Spleen (tissue), 11 donors: ENCODE data around the gene FTO. TPM values are rescaled to one million over a fixed set of nuclear protein-coding genes. Genes with fewer than 3 reads are reported as not detected.

Experiments used
- DNase-seq: peaks from one replicate; pipeline ENCODE4 v3.0.0-alpha.2; 2020
- H3K27ac ChIP-seq, 8 donors: fragments of 200-600 bp; sonication (generic) in 7 of 8; 1 replicate in 4 of 8; 2 replicates in 4 of 8; pipeline versions ENCODE4 v1.5.0 to v1.8.0; 2016 to 2021; ENCODE audit warnings: inconsistent platforms in 4 of 8, mild to moderate bottlenecking in 4 of 8, moderate library complexity in 1 of 8
- H3K27me3 ChIP-seq, 7 donors: fragments of 200-600 bp; sonication (generic) in 6 of 7; replicated peaks in 1 of 7; 1 replicate in 4 of 7; 2 replicates in 3 of 7; pipeline versions ENCODE4 v1.5.0 to v1.8.0; 2016 to 2021; ENCODE audit warnings: inconsistent platforms in 3 of 7, mild to moderate bottlenecking in 1 of 7
- H3K36me3 ChIP-seq, 6 donors: fragments of 200-600 bp; sonication (generic) in 5 of 6; 1 replicate in 4 of 6; 2 replicates in 2 of 6; pipeline versions ENCODE4 v1.5.0 to v1.8.0; 2016 to 2021; ENCODE audit warnings: inconsistent platforms in 2 of 6
- H3K4me1 ChIP-seq, 6 donors: fragments of 200-600 bp; sonication (generic) in 5 of 6; 1 replicate in 3 of 6; 2 replicates in 3 of 6; pipeline versions ENCODE4 v1.5.0 to v1.8.0; 2016 to 2021; ENCODE audit warnings: inconsistent platforms in 3 of 6
- H3K4me3 ChIP-seq, 8 donors: fragments of 200-600 bp; sonication (generic) in 7 of 8; 1 replicate in 4 of 8; 2 replicates in 4 of 8; pipeline versions ENCODE4 v1.5.0 to v1.8.0; 2016 to 2021; ENCODE audit warnings: inconsistent platforms in 4 of 8, mild to moderate bottlenecking in 4 of 8, moderate library complexity in 2 of 8
- H3K9me3 ChIP-seq, 8 donors: fragments of 200-600 bp; sonication (generic) in 7 of 8; 1 replicate in 4 of 8; 2 replicates in 4 of 8; pipeline versions ENCODE4 v1.5.0 to v1.8.0; 2016 to 2021; ENCODE audit warnings: inconsistent platforms in 4 of 8
- CTCF ChIP-seq, 11 experiments: fragments of 200-600 bp in 7 of 11; fragments of 450-650 bp in 4 of 11; sonication (generic) in 4 of 11; IDR thresholded peaks in 8 of 11; conservative IDR thresholded peaks in 3 of 11; 1 replicate in 7 of 11; 2 replicates in 4 of 11; pipeline versions ENCODE4 v1.4.0 to v1.8.0; 2016 to 2021; ENCODE audit warnings: antibody characterized with exemption in 11 of 11, inconsistent platforms in 4 of 11, mild to moderate bottlenecking in 1 of 11
- POLR2A ChIP-seq, 3 donors: fragments of 450-650 bp; IDR thresholded peaks; one replicate each; pipeline ENCODE4 v1.5.1; 2017; ENCODE audit warnings: antibody characterized with exemption in 3 of 3, mild to moderate bottlenecking in 1 of 3
- POLR2AphosphoS5 ChIP-seq, 3 donors: sonication (generic); formaldehyde crosslinking; IDR thresholded peaks; one replicate each; pipeline ENCODE4 v1.5.1; 2017; ENCODE audit warnings: antibody characterized with exemption in 3 of 3
- WGBS, 5 donors: extraction: QIAGEN DNeasy Blood & Tissue Kit in 3 of 5; methylation state at CpG; one replicate each; pipeline versions ENCODE4 v1.1.5 to v1.1.7; 2013 to 2018; 5-methylcytosine and 5-hydroxymethylcytosine counted together
- intact Hi-C: fragments of 100-400 bp; cut with DNase I; formaldehyde crosslinking; loops from one replicate; pipeline ENCODE4 v1.15.0; 2023; ENCODE audit warnings: low total_unique reads
- polyA plus RNA-seq, 3 donors: library from polyadenylated mRNA; stranded (reverse); fragments of 200-250 nt; gene quantifications; one replicate each; pipeline ENCODE4 v1.2.1, GENCODE V29; 2013
- total RNA-seq, 7 donors: library from RNA; depleted of rRNA in 3 of 7; stranded (reverse); fragments of >200 nt in 3 of 7; fragmentation: NEBNext Ultra II Directional in 4 of 7; extraction: Animal tissue kit (Norgen Biotek cat#: 25700) in 4 of 7; gene quantifications; one replicate each; pipeline versions ENCODE4 v1.1.0 to v1.2.1, GENCODE V29; 2016 to 2021
- donor health status: healthy with polysubstance abuse.
- donor health status: DM: no; HTN: no; CAD: no; lungs with moderate emphysema.
- donor health status: DM: no; HTN: no; CAD: no.
- donor health status: Bipolar disorder and iron deficiency.
- donor health status: healthy.
- donor health status: DM: no; HTN: no; CAD: no.
- donor health status: DM: yes; HTN: yes; CAD: no.

Gene FTO
- total and polyA plus RNA-seq, 10 donors, result 6.8 to 89.8 (median 68.4) TPM

DNA sequence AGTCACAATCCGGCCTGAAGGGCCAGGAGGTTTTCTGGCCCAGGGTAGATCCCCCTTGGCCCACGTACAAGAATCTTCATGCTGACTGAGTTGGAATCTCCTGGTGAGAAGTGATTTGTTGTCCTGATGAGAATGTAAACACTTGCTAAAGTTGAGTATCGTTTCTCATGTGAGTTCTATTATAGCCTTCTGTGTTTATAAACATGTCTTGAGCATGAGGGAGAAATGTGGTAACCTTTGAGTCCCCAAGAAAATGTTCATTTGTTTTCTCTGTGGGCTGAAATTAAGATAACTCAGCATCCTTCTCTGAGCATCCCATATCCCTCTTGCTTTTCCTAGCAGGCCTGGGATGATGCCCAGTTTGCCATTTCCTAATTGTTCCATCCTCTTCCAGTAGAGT is 204.8 kb downstream of the FTO start:
- Histone ChIP-seq H3K27ac (no peak overlapping the region), H3K36me3 (peaks cover 0 to 11% (median 0%) of the 10 kb centered on the region in 6 donors), H3K4me1 (peaks cover 0 to 26% (median 8%) of the 10 kb centered on the region in 6 donors), H3K4me3 (no peak overlapping the region), H3K9me3 (no peaks in the 10 kb centered on the region), H3K27me3 (no peaks in the 10 kb centered on the region)
- TF ChIP-seq CTCF (IDR thresholded peaks at IDR 0.05 in 8 of 11, conservative IDR thresholded peaks at IDR 0.05 in 3 of 11), result no peak
- no peak for TF ChIP-seq POLR2A (IDR thresholded peaks at IDR 0.05)
- 80 to 93% (median 88%) methylated on average over 3 of the region's 3 CpGs for WGBS, 5 donors
- intact Hi-C loops, result no loop called here
- DNase-seq, result no peak

DNA sequence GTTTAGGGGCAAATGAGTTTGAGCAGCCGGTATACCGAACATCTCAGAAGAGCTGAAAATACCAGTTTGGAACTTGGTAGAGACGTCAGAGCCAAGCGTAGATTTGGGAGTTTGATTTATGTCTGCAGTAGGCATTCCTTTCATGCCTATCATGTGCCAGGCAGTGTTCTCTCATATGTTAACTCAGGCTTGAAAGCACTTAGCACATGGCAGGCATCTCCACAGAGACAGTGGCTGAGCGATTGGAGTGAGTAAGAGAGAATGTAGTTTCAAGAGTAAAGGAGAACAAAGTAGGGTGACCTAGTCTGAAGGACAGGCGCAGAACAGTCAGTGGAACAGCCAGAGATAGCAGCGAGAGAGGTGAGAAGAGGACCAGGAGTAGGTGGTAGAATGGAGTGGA is 207.0 kb downstream of the FTO start:
- TF ChIP-seq POLR2A (IDR thresholded peaks at IDR 0.05) (no peak), POLR2AphosphoS5 (IDR thresholded peaks at IDR 0.05) (no peak), CTCF (IDR thresholded peaks at IDR 0.05 in 8 of 11, conservative IDR thresholded peaks at IDR 0.05 in 3 of 11) (no peak)
- H3K36me3 ChIP-seq, result peaks cover 0 to 10% (median 0%) of the 10 kb centered on the region in 6 donors
- no peaks in the 10 kb centered on the region for H3K9me3 ChIP-seq
- H3K4me3 ChIP-seq, result no peak overlapping the region
- peaks cover 0 to 29% (median 10%) of the 10 kb centered on the region in 6 donors for H3K4me1 ChIP-seq
- no peak overlapping the region for H3K27ac ChIP-seq
- no peaks in the 10 kb centered on the region for H3K27me3 ChIP-seq
- intact Hi-C loops, result no loop called here
- WGBS, 5 donors, result 95 to 99% (median 96%) methylated on average over 7 of the region's 7 CpGs
- no peak for DNase-seq

- intact Hi-C loops, result no loop called here
- no peaks in the 10 kb centered on the region for H3K9me3 ChIP-seq
- TF ChIP-seq CTCF (IDR thresholded peaks at IDR 0.05 in 8 of 11, conservative IDR thresholded peaks at IDR 0.05 in 3 of 11) (no peak), POLR2AphosphoS5 (IDR thresholded peaks at IDR 0.05) (no peak), POLR2A (IDR thresholded peaks at IDR 0.05) (no peak)
- no peak overlapping the region for H3K4me3 ChIP-seq
- peaks cover 0 to 5% (median 0%) of the 10 kb centered on the region in 6 donors for H3K36me3 ChIP-seq
- H3K4me1 ChIP-seq, result peaks cover 0 to 29% (median 10%) of the 10 kb centered on the region in 6 donors
- no peaks in the 10 kb centered on the region for H3K27me3 ChIP-seq
- WGBS, 5 donors, result 42 to 82% (median 60%) methylated on average over 2 of the region's 2 CpGs
- no peak overlapping the region for H3K27ac ChIP-seq
- DNase-seq, result no peak
These were observed 207.6 kb downstream of the FTO start for GRCh38 chr16:53911513-53911912.

GRCh38 chr16:53912155-53912554 is 208.2 kb downstream of the FTO start:
- Histone ChIP-seq H3K4me1 (peaks cover 0 to 29% (median 10%) of the 10 kb centered on the region in 6 donors), H3K9me3 (no peaks in the 10 kb centered on the region), H3K27ac (no peak overlapping the region), H3K36me3 (no peaks in the 10 kb centered on the region), H3K27me3 (no peaks in the 10 kb centered on the region), H3K4me3 (no peak overlapping the region)
- intact Hi-C loops, result no loop called here
- DNase-seq, result no peak
- 37 to 73% (median 56%) methylated on average over 2 of the region's 2 CpGs for WGBS, 5 donors
- TF ChIP-seq POLR2A (IDR thresholded peaks at IDR 0.05) (no peak), CTCF (IDR thresholded peaks at IDR 0.05 in 8 of 11, conservative IDR thresholded peaks at IDR 0.05 in 3 of 11) (no peak), POLR2AphosphoS5 (IDR thresholded peaks at IDR 0.05) (no peak)
